HG03432 (cell line): ENCODE results near the gene GPRIN3.

Experiments used
- ATAC-seq: cut with Tn5 transposase; IDR thresholded peaks from one replicate; pipeline ENCODE4 v1.9.1; 2021; ENCODE audit warnings: mild to moderate bottlenecking, moderate library complexity; ENCODE audit not compliant: unreplicated experiment

The GPRIN3 gene

DNA sequence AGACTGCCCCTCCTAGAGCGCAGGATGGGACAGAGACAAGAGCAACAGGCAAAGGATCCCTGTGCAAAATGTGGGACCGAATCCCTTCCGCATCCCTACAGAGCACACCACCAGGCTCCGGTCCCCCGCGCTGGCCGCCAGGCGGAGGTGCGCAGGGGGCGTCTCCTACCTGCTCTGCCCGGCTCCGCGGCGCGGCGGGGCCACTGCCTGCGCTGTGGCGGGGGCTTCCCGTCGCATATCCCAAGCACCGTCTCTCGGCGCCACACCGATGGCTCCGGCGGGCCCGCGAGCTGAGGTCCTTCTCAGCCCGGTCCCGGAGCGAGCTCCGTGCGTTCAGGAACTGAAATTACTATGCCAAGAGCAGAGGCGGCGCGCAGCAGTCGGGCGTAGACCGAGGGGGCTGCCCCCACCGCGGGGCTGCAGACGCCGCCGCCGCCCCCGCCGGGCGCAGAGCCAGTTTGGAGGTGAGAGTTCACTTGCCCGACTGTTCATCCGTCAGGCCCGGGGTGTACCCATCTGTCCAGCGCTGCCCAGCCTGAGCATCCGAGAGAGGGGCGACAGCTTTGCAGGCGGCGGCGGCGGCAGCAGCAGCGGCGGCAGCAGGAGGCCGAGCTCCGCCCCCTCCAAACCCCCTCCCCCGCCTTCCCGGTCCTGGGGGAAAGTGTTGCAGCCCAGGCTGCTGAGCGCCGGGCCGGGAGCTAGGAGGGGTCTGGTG, at the start of gene GPRIN3:
TSS of gene GPRIN3 (minus strand) at position 355 of the 715 bp plus-strand sequence. CDS start 57,690 bp downstream, outside the sequence.
- ATAC-seq: peak; percentile 86

DNA sequence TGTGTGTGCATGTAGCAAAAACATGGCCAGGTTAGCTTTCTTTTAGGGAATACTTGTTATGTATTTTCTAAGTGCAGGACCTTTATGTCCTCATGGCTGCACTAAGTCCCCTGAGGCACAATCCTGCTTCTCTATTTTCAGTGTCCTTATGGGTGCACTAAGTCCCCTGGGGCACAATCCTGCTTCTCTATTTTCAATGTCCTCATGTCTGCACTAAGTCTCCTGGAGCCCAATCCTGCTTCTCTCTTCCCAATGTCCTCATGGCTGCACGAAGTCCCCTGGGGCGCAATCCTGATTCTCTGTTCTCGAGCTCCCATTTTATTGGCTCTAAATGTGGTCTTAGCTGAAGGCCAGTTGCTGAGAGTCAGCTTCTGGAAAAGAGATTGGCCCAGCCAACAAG, 49.7 kb upstream of the GPRIN3 start:
- no peak for ATAC-seq

GRCh38 chr4:89356086-89356485, 48.5 kb upstream of the GPRIN3 start:
- ATAC-seq: no peak

DNA sequence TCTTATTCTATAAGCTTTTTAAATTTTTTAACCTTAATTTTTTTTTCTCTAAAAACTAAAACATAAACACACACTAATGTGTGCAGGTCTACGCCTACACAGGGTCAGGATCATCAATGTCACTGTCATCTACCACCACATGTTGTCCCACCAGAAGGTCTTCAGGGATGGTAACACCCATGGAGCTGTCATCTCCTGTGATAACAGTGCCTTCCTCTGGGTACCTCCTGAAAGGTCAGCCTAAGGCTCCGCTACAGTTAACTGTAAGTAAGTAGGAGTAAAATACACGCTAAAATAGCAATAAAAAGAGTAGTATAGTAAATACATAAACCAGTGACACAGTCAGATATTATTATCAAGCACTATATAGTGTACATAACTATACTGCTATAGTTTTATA, 45.9 kb upstream of the GPRIN3 start:
- no peak for ATAC-seq

DNA sequence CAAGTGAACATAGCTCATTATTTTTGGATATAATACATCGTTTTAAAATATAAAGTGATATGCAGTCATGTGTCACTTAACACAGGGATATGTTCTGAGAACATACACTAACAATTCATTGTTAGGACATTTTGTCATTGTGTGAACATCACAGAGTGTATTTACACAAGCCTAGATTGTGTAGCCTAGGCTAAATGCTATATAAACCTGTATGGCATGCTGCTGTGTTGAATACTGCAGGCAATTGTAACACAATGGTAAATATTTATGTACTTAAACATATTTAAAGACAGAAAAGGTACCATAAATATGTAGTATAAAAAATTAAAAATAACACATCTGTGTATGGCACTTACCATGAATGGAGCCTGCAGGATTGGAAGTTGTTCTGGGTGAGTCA, 44.9 kb upstream of the GPRIN3 start:
- ATAC-seq: no peak

GRCh38 chr4:89351201-89351600, 43.6 kb upstream of the GPRIN3 start:
- no peak for ATAC-seq

GRCh38 chr4:89347363-89348025, 39.9 kb upstream of the GPRIN3 start:
- ATAC-seq: no peak

DNA sequence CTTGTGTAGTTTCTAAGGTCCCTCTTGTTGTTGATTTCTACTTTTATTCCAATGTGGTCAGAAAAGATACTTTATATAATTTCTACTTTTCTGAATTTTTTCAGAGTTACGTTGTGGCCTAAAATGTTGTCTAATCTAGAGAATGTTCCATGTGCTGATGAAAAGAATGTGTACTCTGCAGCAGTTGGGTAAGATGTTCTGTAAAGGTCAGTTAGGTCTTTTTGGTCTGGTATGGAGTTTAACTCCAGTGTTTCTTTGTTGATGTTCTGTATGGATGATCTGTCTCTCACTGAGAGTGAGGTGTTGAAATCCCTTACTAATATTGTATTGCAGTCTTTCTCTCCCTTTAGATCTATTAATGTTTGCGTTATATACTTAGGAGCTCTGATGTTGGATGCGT, 37.0 kb upstream of the GPRIN3 start:
- ATAC-seq: no peak

GRCh38 chr4:89338206-89338605, 30.6 kb upstream of the GPRIN3 start:
- no peak for ATAC-seq

- ATAC-seq: no peak
Measured at GRCh38 chr4:89337681-89338080, 30.1 kb upstream of the GPRIN3 start.

GRCh38 chr4:89336818-89337420, 29.3 kb upstream of the GPRIN3 start:
- ATAC-seq: no peak

DNA sequence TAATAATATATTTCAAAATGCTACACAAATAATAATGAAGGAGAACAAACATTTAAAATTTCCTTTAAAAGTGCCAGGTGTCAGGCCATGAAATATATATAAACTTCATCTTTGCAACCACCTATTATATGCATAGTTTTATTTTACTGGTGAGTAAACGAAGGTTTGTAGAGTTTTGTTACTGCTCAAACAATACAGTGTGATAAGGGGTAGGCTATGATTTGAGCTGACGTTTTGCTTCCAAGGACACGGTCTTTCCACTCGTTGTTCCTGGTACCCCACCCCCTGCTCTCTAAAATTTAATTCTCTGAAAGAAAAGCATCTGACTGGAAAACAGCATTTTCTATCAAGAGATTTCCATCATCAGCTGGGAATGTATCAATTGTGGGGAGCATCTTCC, 27.2 kb upstream of the GPRIN3 start:
- no peak for ATAC-seq

GRCh38 chr4:89334311-89334710, 26.7 kb upstream of the GPRIN3 start:
- ATAC-seq: no peak

- ATAC-seq: no peak
Measured at GRCh38 chr4:89331686-89332544, 24.3 kb upstream of the GPRIN3 start.

- ATAC-seq: no peak
Measured at GRCh38 chr4:89331197-89331596, 23.6 kb upstream of the GPRIN3 start.

- ATAC-seq: no peak
Measured at GRCh38 chr4:89329280-89329679, 21.7 kb upstream of the GPRIN3 start.

GRCh38 chr4:89324671-89325070, 17.1 kb upstream of the GPRIN3 start:
- peak; percentile 96 for ATAC-seq

DNA sequence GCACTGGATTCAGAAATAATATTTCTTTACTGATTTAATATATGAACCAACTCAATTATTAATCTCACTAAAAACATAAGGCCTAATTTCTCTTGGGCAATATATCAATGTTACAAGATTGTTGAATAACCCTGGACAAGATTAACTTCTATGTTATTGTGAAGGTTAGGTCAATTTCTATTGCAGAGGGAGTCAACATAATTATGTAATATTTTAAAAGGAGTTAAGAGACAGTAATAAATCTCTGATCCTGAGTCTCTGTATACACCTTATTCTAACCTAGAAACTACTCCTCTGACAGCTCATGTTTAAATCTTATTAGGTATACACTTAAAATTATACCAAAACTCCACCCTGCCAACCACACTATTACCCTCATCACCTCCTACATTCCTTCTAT, 15.1 kb upstream of the GPRIN3 start:
- no peak for ATAC-seq

GRCh38 chr4:89319756-89320155, 12.2 kb upstream of the GPRIN3 start:
- no peak for ATAC-seq

DNA sequence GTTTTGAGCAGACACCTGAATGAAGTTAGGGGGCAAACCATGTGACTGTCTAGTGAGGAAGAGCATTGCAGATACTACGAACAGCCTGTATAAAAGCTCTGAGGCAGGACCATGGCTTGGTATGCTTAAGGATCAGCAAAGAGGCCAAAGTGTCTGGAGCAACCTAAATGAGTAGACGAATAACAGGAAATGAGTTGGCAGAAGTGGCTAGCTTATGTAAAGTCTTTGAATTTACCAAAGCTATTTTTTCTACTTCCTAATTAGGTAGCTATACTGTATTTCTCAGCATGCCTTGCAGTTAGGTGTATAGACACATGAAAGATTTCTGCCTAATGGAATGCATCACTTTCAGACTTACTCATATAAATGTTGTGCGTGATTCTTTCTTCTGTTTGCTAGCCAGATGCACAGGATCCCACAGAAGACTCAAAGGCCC, 9.3 kb upstream of the GPRIN3 start:
- peak; percentile 66 for ATAC-seq

DNA sequence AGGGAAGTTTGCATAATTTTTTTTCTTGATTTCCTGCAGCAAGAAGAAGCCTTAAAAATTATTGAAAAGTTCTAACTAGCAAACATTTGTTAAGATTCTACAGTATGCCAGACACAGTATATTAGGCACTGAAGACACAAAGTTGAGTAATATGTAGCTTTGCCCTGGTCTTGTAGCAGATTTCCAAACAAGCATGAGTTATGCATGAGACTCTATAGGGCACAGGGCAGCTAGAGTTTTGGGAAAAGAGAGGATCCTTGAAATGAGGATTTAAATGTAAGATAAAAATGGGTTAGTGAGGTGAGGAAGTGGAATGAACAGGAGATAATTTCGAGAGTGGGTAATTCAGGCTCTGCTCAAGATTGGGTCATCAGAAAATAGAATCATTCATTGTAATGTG, 8.6 kb upstream of the GPRIN3 start:
- ATAC-seq: no peak
